Measurements from ENCODE around the gene PLXNA4.

The PLXNA4 gene

GRCh38 chr7:132407764-132408163, 168.5 kb downstream of the PLXNA4 start:
- TF ChIP-seq CTCF (IDR thresholded peaks at IDR 0.05; ENCODE audit: low read depth, low read length, missing control alignments): no peak
- no peak overlapping the region for H3K4me3 ChIP-seq (ENCODE audit: low read depth, low read length)
- no peak for DNase-seq (ENCODE audit: low read depth)
- in situ Hi-C loops (cut with HindIII; ENCODE audit: low sequenced_read_pairs): no loop called here

GRCh38 chr7:132406039-132406438, 170.2 kb downstream of the PLXNA4 start:
- no peak for DNase-seq (ENCODE audit: low read depth)
- in situ Hi-C loops (cut with HindIII; ENCODE audit: low sequenced_read_pairs): no loop called here
- H3K4me3 ChIP-seq (ENCODE audit: low read depth, low read length): no peak overlapping the region
- no peak for TF ChIP-seq CTCF (IDR thresholded peaks at IDR 0.05; ENCODE audit: low read depth, low read length, missing control alignments)

- in situ Hi-C loops (cut with HindIII; ENCODE audit: low sequenced_read_pairs): loop anchor here (5.0 kb wide), 1 partner anchor 52 kb away; no protein-coding TSS in a partner anchor
- no peak for TF ChIP-seq CTCF (IDR thresholded peaks at IDR 0.05; ENCODE audit: low read depth, low read length, missing control alignments)
These were observed 172.0 kb downstream of the PLXNA4 start for GRCh38 chr7:132404261-132404660.

GRCh38 chr7:132403465-132404110, 172.7 kb downstream of the PLXNA4 start:
- in situ Hi-C loops (cut with HindIII; ENCODE audit: low sequenced_read_pairs): loop anchor here (5.0 kb wide), 1 partner anchor 51 kb away; no protein-coding TSS in a partner anchor
- H3K4me3 ChIP-seq (ENCODE audit: low read depth, low read length): no peak overlapping the region
- no peak for TF ChIP-seq CTCF (IDR thresholded peaks at IDR 0.05; ENCODE audit: low read depth, low read length, missing control alignments)
- DNase-seq (ENCODE audit: low read depth): no peak

More at GRCh38 chr7:132404261-132404660, 172.0 kb downstream of the PLXNA4 start:
- H3K4me3 ChIP-seq (ENCODE audit: low read depth, low read length): no peak overlapping the region
- DNase-seq (ENCODE audit: low read depth): no peak

- DNase-seq (ENCODE audit: low read depth): peak; percentile 96
- no peak overlapping the region for H3K4me3 ChIP-seq (ENCODE audit: low read depth, low read length)
- in situ Hi-C loops (cut with HindIII; ENCODE audit: low sequenced_read_pairs): loop anchor here (5.0 kb wide), 1 partner anchor 50 kb away; no protein-coding TSS in a partner anchor
- TF ChIP-seq CTCF (IDR thresholded peaks at IDR 0.05; ENCODE audit: low read depth, low read length, missing control alignments): no peak
These were observed 173.5 kb downstream of the PLXNA4 start for GRCh38 chr7:132402751-132403245.

GRCh38 chr7:132402096-132402495, 174.2 kb downstream of the PLXNA4 start:
- DNase-seq (ENCODE audit: low read depth): no peak
- H3K4me3 ChIP-seq (ENCODE audit: low read depth, low read length): no peak overlapping the region
- TF ChIP-seq CTCF (IDR thresholded peaks at IDR 0.05; ENCODE audit: low read depth, low read length, missing control alignments): no peak
- in situ Hi-C loops (cut with HindIII; ENCODE audit: low sequenced_read_pairs): loop anchor here (5.0 kb wide), 1 partner anchor 50 kb away; no protein-coding TSS in a partner anchor
